ENCODE results near the gene ALOX12B. TPM values are rescaled to one million over a fixed set of nuclear protein-coding genes. Genes with fewer than 3 reads are reported as not detected.
A peak's percentile ranks its signal among the peaks of the same experiment; 100 is the strongest.

ALOX12B gene
- total and polyA plus RNA-seq, 2 of the 13 experiments (the other 11 are each of a cell fraction or from before 2014, with no cell fraction given), result 0.13 TPM; not detected in 1

DNA sequence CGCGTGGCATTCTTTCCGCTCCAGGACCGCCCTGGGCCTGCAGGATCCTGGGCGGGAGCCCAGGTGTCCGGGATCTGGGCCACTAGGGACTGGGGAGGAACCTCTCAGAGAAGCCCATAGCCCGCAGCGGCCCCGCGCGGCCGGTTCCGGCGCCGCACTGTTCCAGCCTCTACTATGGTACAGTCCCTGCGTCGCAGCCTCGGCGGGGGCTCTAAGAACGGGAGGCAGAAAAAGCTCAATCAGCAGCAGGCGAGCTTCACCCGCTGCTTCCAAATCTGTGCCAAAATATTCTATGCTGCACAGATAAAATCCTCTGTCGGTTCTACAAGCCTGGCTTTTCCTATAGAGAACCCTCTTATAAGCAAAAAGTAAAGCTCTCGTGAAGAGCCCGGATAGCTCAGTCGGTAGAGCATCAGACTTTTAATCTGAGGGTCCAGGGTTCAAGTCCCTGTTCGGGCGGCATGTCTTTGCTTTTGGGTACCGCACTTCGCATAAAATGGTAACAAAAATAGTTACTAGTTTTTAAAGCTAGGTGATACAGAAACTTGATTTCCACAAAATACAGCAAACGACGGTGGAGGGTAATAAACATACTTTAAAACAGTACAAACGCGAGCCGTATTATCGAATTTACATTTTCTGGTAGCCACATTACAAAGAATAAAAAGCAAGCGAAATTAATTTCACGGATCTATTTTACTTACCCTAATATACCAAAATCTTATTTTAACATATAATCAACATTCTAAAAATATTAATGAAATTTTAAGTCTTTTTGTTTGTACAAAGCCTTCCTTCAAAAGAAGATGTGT, 31.5 kb upstream of the ALOX12B start (continued):
- TF ChIP-seq ZNF430 (CRISPR knock-in tag; IDR thresholded peaks at IDR 0.05) (no peak), ETV5 (CRISPR knock-in tag; IDR thresholded peaks at IDR 0.05; ENCODE audit: borderline replicate concordance) (peak; percentile 9; the same call in 1 of the 2 replicates), ZNF780A (CRISPR knock-in tag; IDR thresholded peaks at IDR 0.05) (no peak), CBX2 (IDR thresholded peaks at IDR 0.05; ENCODE audit: low read depth, low read length) (no peak), CBX2 (CRISPR knock-in tag; IDR thresholded peaks at IDR 0.05; ENCODE audit: low read depth) (no peak), CC2D1A (CRISPR knock-in tag; IDR thresholded peaks at IDR 0.05) (no peak), MED13 (CRISPR knock-in tag; IDR thresholded peaks at IDR 0.05) (no peak), KLF12 (CRISPR knock-in tag; IDR thresholded peaks at IDR 0.05; ENCODE audit: borderline replicate concordance) (0 out of 2 replicates have a peak, but pooled peaks have one; percentile 62), ZNF687 (CRISPR knock-in tag; IDR thresholded peaks at IDR 0.05) (peak; percentile 53), MAFF (IDR thresholded peaks at IDR 0.05; ENCODE audit: low read depth, low read length) (no peak), ZNF766 (CRISPR knock-in tag; IDR thresholded peaks at IDR 0.05; ENCODE audit: borderline replicate concordance) (peak; percentile 28; the same call in 1 of the 2 replicates), ZNF251 (CRISPR knock-in tag; IDR thresholded peaks at IDR 0.05) (no peak), HOXD1 (CRISPR knock-in tag; IDR thresholded peaks at IDR 0.05) (no peak), ZNF839 (CRISPR knock-in tag; IDR thresholded peaks at IDR 0.05; ENCODE audit: borderline replicate concordance) (no peak), YEATS2 (CRISPR knock-in tag; IDR thresholded peaks at IDR 0.05; ENCODE audit: borderline replicate concordance) (no peak)
- TF ChIP-seq, protein P1, sequence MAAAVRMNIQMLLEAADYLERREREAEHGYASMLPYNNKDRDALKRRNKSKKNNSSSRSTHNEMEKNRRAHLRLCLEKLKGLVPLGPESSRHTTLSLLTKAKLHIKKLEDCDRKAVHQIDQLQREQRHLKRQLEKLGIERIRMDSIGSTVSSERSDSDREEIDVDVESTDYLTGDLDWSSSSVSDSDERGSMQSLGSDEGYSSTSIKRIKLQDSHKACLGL (CRISPR knock-in tag; IDR thresholded peaks at IDR 0.05), result peak; percentile 57; the same call in 1 of the 2 replicates
- TF ChIP-seq, protein P2, sequence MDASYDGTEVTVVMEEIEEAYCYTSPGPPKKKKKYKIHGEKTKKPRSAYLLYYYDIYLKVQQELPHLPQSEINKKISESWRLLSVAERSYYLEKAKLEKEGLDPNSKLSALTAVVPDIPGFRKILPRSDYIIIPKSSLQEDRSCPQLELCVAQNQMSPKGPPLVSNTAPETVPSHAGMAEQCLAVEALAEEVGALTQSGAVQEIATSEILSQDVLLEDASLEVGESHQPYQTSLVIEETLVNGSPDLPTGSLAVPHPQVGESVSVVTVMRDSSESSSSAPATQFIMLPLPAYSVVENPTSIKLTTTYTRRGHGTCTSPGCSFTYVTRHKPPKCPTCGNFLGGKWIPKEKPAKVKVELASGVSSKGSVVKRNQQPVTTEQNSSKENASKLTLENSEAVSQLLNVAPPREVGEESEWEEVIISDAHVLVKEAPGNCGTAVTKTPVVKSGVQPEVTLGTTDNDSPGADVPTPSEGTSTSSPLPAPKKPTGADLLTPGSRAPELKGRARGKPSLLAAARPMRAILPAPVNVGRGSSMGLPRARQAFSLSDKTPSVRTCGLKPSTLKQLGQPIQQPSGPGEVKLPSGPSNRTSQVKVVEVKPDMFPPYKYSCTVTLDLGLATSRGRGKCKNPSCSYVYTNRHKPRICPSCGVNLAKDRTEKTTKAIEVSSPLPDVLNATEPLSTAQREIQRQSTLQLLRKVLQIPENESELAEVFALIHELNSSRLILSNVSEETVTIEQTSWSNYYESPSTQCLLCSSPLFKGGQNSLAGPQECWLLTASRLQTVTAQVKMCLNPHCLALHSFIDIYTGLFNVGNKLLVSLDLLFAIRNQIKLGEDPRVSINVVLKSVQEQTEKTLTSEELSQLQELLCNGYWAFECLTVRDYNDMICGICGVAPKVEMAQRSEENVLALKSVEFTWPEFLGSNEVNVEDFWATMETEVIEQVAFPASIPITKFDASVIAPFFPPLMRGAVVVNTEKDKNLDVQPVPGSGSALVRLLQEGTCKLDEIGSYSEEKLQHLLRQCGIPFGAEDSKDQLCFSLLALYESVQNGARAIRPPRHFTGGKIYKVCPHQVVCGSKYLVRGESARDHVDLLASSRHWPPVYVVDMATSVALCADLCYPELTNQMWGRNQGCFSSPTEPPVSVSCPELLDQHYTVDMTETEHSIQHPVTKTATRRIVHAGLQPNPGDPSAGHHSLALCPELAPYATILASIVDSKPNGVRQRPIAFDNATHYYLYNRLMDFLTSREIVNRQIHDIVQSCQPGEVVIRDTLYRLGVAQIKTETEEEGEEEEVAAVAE (CRISPR knock-in tag; IDR thresholded peaks at IDR 0.05; ENCODE audit: borderline replicate concordance), result no peak
- TF ChIP-seq, protein P3, sequence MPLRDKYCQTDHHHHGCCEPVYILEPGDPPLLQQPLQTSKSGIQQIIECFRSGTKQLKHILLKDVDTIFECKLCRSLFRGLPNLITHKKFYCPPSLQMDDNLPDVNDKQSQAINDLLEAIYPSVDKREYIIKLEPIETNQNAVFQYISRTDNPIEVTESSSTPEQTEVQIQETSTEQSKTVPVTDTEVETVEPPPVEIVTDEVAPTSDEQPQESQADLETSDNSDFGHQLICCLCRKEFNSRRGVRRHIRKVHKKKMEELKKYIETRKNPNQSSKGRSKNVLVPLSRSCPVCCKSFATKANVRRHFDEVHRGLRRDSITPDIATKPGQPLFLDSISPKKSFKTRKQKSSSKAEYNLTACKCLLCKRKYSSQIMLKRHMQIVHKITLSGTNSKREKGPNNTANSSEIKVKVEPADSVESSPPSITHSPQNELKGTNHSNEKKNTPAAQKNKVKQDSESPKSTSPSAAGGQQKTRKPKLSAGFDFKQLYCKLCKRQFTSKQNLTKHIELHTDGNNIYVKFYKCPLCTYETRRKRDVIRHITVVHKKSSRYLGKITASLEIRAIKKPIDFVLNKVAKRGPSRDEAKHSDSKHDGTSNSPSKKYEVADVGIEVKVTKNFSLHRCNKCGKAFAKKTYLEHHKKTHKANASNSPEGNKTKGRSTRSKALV (CRISPR knock-in tag; IDR thresholded peaks at IDR 0.05), result peak; percentile 31; the same call in 1 of the 2 replicates

All from HepG2 (cell line).